HG03280 (cell line): ENCODE data around the gene OTOGL.
"Not testable (repeated sequence)": the region's sequence is repeated elsewhere in the genome, so short reads cannot be mapped to it uniquely, and the experiment has no call there.

ENCODE experiments used
- ATAC-seq: cut with Tn5 transposase; IDR thresholded peaks from one replicate; pipeline ENCODE4 v1.9.1; 2021; ENCODE audit warnings: mild to moderate bottlenecking, moderate library complexity; ENCODE audit not compliant: unreplicated experiment

The OTOGL gene

DNA sequence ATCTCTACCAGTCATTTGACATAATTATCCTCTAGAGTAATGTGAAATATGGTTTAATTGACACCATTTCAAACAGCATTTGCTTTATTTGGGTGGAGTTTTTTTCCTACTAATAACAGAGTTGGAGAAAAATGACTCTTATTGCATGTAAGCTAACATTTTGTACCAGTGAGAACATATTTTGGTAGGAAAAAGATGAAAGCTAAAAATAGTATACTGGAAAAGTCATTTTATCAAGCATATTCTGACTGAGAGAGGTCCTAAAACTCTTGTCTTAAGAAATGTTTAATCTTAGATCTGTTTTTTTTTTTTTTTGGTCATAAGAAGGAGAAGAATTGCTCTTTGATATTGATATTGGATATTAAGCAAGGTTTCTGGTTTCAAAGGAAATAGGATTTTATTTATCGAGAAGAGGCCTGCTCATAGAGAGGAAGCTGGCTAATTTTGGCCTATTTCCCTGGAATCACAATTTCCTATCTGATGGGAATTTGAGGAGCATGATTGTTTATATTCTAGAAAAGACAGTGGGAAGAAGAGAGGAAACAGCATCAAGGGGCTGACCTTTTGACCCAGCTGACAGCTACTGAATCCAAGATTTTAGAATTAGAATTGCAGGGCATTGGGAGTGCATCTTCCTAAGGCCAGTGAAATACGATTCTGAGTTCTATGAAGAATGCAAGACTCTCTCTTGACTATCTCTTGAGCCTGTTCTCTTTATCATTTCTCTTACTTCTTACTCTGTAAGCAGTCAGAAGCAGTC lies 19.4 kb downstream of the OTOGL start:
- ATAC-seq = no peak

DNA sequence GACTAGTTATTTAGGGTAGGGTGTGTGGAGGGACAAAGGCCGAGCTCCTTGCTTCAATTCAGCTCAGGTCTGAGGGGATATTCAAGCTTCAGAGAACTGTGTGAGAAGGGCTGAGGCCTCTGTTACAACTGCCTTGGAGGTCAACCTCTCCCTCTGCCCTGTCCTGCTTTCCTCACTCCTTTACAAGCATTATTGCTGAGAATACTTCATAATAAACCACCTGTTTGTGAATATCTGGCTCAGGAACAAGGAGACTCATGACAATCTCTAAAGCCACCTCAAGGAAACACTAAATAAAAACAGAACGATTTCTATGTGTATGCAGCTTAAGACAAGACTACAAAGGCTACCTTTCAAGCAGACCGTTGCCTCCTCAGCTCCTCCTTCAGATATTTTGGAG lies 21.7 kb downstream of the OTOGL start:
- ATAC-seq = no peak

DNA sequence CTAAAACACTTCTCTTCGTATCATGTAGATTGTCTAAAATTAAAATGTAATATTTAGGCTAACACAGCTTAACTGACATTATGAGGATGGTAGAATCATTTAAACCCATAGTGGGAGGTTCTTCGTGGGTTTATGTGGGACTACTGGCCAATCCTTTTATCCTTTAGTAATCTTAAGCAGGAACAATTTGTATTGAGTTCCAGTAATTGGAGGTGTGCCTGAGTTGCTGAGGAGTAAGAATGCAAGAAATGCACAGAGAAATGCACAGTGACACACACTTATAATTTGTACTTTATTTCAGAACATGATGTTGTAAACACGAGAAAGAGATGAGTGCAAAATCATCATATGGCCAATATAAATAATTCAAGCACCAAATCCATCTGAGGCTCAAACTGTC lies 22.3 kb downstream of the OTOGL start:
- ATAC-seq = no peak

DNA sequence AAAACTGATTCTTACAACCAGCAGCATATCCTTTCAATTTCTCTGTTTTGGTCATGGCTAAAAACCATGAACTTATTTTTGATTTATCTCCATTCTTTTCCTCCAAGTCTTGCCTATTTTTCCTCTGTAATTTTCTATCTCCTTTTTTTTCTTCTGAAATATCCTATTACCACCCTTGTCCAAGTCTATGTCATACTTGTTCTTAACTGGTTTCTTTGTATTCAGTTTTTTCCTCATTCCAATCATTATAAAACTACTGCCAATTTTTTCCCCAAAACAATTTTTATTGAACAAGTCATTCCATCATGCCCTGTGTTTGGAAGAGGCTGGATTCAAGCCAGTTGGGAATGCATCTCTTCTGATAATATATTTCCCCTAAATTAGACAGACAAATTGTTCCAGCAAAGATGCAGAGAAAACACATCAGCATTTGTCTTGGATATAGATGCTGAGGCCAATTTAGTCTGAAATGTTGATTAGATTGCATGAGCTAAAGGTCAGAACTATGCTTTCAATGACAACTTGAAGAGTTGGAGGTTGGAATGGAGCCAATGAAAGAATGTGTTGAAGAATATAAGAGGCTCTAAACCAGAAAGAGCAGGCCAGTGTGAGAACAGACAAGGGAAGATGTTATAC lies 30.7 kb downstream of the OTOGL start:
- ATAC-seq = no peak

DNA sequence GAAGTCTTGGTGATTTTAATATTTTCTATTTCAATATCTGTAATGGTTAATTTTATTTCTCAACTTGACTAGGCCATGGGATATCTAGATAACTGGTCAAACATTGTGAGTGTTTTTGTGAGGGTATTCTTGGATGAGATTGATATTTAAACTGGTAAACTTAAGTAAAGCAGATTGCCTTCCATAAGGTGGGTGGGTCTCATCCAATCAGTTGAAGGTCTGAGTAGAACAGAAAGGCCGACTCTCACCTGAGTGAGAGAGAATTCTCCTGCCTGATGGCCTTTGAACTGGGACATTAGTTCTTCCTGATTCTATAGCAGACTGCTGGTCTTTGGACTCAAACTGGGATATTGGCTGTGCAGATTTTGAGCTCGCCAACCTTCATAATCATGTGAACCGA lies 36.3 kb downstream of the OTOGL start:
- ATAC-seq = no peak

DNA sequence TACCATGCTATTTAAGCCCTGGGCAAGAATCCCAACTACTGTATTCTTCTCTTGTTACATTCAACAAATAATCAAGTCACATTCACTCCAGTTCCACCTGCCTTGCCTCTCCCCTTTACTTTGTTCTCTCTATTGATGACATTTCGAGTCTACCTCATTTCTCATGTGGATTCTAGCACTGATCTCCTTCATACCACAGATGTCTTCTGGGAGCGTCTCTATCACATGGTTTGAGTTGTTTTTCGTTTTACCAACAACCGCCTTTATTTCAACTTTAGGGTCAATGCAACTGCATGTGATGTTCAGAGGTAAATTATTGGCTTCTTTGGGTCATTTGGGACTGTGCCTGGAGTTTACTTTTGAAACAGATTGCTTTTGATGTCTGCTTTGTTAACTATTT lies 40.7 kb downstream of the OTOGL start:
- ATAC-seq = no peak

DNA sequence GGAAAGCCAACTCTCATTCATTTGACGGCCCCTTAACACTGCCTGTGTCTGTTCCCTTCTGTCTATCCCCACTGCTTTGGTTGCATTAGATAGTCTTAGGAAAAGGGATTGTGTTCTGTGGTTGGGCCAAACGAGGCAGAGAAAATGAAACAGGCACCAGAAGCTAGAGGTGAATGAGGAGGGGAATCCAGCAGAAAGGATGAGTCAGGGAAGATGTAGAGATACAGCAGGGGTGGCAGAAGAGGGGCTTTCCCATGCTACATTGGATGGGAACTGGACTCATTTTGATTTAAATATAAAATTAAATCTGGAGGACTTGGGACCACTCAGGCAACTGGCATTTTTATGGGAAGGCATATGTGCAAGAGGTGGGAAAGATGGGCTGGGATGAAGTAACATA lies 43.3 kb downstream of the OTOGL start:
- no peak for ATAC-seq

DNA sequence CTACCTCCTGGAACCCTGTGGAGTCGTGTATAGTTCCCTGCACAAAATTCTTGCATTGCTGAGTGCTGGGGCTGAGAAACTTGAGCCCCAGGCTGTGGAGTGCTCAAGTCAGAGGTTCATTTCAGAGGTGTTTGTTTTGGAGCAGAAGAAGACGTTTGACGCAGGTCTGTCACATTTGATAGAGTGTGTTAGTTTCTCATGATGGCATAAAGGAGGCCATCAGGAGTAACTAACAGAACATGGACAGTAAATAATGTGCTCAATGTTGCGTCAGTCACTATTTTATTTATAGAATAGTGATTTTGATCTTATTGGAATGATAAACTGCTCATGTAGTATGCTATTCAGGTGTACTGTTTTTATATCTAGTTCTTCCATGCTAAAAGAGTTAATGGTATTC lies 44.2 kb downstream of the OTOGL start:
- ATAC-seq = no peak

DNA sequence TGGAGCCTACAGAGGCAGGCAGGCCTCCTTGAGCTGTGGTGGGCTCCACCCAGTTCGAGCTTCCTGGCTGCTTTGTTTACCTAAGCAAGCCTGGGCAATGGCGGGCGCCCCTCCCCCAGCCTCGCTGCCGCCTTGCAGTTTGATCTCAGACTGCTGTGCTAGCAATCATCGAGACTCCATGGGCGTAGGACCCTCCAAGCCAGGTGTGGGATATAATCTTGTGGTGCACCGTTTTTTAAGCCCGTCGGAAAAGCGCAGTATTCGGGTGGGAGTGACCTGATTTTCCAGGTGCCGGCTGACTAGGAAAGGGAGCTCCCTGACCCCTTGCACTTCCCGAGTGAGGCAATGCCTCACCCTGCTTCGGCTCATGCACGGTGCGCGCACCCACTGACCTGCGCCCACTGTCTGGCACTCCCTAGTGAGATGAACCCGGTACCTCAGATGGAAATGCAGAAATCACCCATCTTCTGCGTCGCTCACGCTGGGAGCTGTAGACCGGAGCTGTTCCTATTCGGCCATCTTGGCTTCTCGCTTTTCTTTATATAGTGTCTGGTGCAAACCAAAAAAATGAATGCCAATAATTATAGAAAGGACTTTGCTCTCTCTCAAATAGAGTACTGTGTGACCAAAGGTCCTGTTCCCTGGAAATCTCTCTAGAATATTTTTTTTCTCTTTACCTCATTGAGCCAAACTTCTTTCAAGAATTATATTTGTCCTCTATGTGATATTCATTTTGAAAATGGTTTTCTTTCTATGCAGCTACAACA lies 50.4 kb downstream of the OTOGL start:
- ATAC-seq = not testable (repeated sequence)

DNA sequence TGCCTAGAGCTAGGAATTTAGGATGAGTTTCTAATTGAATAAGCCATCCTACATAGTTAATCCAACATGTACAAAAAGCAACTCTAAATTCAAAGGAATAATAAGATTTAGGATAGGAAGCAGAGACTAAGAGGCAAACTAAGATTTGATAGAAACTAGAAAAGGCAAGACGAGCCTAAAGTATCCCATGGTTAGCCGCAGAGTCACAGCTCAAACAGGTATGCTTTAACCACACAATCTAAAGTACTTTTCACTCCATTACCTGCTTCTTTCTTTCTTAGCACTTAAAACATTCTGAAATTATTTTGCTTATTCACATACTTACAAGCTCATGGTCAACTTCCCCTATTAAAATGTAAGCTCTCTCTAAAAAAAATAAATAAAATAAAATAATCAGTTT lies 51.8 kb downstream of the OTOGL start:
- ATAC-seq = no peak

DNA sequence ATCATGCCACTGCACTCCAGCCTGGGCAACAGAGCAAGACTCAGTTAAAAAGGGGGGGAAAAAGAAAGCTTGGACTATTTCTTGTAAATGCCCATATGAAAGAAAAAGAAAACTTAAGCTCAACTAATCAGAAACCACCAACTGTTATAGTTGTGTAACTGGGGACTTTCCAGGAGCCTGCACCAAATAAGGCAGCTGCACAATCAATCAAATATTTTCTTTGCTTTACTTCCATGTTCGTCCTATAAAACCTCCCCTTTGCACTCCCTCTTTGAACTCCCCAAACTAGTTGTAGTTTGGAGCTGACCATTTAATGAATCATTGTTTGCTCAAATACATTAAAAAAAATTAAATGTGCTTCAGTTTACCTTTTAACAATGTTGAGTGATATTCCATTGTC lies 54.9 kb downstream of the OTOGL start:
- ATAC-seq = no peak

DNA sequence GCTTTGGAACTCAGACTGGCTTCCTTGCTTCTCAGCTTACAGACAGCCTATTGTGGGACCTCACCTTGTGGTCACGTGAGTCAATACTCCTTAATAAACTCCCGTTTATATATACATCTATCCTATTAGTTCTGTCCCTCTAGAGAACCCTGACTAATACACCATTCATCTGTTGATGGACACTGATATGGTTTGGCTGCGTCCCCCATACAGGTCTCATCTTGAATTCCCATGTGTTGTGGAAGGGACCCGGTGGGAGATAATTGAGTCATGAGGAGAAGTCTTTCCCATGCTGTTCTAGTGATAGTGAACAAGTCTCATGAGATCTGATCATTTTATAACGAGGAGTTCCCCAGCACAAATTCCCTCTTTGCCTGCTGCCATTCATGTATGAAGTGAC lies 57.0 kb downstream of the OTOGL start:
- no peak for ATAC-seq

DNA sequence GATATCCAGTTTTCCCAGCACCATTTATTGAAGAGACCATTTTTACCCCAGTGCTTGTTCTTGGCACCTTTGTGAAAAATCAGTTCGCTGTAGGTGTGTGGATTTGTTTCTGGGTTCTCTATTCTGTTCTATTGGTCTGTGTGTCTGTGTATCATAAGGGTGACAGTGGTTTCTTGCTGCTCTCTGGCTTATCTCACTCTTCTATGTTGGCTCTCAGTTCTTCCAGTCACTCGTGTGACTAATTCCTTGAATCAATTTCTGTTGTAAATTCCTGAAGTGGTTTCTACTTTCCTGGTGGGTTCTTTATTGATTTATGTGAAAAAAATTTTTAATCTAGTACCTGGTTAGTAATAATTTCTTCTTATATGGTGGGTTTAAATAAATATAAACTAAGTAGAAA lies 58.3 kb downstream of the OTOGL start:
- no peak for ATAC-seq

DNA sequence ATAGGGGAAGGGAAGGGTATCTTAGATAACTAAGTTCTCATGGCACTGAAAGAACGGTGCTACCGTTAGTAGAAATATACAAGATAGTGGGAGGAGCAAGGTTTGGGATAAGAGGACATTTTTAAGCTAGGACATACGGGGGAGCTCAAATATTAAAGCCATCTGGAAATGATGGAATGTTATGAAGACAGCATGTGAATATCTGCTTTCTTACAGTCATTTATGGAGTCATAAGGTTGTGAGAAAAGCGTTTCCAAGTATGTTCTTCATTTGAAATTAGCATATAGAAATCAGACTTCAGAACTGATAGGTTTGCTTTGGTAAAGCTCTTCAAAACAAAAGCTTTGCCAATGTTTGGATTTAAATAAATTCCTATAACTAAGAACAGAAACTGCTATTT lies 62.3 kb downstream of the OTOGL start:
- ATAC-seq = no peak

DNA sequence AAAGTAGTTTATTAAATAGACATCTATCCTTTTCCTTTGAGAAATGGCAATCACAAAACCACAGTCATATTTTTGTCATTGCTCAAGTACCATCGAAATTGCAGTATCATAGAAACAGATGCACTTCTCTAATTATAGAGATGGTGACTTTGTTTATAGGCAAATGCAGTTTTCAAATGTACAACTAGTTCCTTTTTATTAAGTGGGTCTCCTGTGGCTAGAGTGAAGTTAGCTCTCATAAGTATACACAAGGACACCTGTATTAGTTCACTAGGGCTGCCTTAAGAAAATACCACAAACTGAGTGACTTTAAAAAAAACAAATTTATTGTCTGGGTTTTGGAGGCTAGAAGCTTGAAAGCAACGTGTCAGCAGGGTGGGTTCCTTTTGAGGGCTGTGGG lies 62.8 kb downstream of the OTOGL start:
- no peak for ATAC-seq

DNA sequence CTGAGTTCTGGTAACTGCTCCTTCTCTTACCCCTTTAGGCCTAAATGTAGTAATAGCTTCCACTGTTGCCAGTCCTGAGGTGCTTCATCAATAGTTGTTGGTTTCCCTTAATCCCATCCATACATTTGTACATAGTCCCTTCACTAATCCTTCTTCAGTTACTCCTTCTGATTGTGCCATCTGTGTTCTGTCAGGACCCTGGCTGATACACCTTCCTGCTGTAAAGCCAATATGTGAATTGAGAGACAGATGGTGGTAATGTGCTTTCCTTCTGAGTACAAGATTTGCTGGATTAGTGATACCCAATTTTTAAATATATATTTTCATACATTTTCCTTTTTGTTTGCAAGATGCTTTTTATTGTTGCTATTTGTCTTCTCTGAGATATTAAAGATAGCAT lies 66.4 kb downstream of the OTOGL start:
- no peak for ATAC-seq

DNA sequence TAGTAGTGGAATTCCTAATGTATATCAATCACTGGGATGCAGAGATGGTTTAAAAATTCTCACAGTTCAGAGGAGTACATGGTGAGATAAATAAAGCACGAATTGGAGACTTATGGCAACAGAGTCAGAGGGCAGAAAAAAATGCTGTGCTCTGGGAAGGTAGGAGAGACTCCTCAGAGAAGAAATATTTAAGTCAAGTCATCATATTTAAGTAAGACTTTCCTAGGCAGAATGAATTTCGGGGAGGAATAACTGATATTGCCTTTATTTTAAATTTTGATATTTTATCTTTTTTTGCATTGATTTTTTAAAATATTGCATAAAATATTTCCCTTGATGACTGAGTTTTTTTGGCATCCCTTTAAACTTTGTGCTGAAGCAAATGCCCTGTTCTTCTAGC lies 67.4 kb downstream of the OTOGL start:
- no peak for ATAC-seq

DNA sequence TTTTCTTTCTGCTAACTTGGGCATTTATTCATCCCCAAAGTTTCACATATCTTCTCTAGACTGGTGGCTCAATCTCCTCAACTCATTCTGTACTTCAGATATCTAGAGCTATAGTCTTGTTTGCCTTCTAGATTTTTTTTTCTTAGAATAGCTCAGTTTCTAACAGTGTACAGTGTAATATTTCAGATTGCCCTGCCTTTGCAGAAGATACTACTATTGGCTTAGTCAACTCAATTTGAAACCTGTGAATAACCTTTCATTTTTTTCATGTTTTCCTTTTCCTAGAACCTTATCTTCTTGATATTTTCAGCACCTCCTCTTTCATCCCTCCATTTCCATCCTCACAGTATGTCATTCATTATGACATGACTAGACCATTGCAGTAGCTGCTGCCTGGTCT lies 69.6 kb downstream of the OTOGL start:
- no peak for ATAC-seq

DNA sequence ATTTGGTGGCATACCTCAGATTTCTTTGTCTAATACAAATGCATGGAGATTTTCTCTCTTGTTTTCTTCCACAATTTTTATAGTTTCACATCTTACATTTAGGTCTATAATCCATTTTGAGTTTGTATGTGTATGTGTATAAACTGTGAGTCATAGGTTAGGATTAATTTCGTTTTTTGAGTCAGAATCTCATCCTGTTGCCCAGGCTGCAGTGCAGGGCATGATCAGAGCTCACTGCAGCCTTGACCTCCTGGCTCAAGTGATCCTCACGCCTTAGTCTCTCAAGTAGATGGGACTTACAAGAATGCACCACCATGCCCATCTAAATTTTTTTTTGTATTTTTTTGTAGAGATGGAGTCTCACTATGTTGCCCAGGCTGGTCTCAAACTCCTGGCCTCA lies 71.6 kb downstream of the OTOGL start:
- no peak for ATAC-seq

DNA sequence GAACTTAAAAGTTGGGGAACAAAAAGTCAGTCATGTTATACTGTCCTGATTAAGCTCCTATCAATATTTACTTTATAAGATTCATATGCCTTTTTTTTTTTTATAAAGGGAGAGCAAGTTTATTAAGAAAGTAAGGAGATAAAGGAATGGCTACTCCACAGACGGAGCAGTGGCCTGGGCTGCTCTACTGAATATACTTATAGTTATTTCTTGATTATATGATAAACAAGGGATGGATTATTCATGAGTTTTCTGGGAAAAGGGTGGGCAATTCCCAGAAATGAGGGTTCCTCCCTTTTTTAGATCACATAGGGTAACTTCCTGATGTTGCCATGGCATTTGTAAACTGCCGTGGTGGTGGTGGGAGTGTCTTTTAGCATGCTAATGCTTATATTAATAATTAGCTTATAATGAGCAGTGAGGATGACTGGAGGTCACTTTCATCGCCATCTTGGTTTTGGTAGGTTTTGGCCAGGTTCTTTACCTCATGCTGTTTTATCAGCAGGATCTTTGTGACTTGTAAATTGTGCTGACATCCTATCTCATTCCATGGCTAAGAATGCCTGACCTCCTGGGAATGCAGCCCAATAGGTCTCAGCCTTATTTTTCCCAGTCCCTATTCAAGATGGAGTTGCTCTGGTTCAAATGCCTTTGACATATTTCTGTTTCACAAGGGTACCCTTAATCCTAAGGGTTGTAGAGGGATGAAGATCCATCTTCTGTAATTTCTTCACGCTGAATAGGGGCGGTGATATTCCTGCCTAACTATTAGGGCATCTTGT lies 73.9 kb downstream of the OTOGL start:
- no peak for ATAC-seq

DNA sequence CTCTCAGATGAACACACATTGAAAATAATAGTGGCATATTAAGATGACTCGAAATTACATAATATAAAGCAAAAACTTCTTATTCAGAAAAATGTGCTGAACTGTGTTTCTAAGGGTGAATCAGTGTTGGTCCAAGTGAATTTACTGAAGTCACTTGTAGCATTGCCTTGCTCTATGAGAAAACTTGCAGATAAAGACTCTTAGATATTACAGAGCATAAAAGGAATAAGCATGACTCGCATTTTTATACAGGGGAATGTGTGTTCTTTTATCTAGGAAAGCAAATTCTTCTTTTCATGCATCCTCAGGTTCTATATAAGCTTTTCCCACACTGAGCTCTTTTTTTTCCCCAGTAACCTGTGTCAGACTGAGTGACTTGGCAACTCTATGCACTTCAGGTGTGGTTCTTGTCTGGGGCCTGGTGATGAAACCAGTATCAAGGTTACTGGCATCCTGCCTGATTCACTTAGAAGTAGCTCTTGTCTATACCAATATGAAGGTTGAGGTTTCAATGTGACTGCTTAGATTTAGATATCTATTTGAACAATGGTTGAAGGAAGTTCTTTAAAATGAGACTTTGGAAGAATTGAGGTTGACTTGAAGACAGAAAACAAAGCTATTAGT lies 76.1 kb downstream of the OTOGL start:
- ATAC-seq = no peak
